Effector CD4-positive, alpha-beta T cell (primary cell): ENCODE data around the gene MTUS2.

Experiments
- DNase-seq: peaks from one replicate; pipeline ENCODE4 v3.0.0-alpha.2; 2020

Gene MTUS2

GRCh38 chr13:29535663-29536655 lies 715.8 kb downstream of the MTUS2 start:
- no peak for DNase-seq

GRCh38 chr13:29536853-29537252 lies 716.7 kb downstream of the MTUS2 start:
- no peak for DNase-seq

GRCh38 chr13:29537736-29538651 lies 717.9 kb downstream of the MTUS2 start:
- no peak for DNase-seq

GRCh38 chr13:29538652-29539040 lies 718.5 kb downstream of the MTUS2 start:
- no peak for DNase-seq

- no peak for DNase-seq
These were observed 719.7 kb downstream of the MTUS2 start for GRCh38 chr13:29539856-29540255.

GRCh38 chr13:29540334-29540733 lies 720.2 kb downstream of the MTUS2 start:
- DNase-seq, result no peak

GRCh38 chr13:29540799-29541198 lies 720.7 kb downstream of the MTUS2 start:
- no peak for DNase-seq

- DNase-seq, result no peak
These were observed 721.3 kb downstream of the MTUS2 start for GRCh38 chr13:29541400-29541799.

GRCh38 chr13:29542381-29542780 lies 722.2 kb downstream of the MTUS2 start:
- DNase-seq, result no peak

GRCh38 chr13:29543230-29544215 lies 723.4 kb downstream of the MTUS2 start:
- DNase-seq, result no peak

- no peak for DNase-seq
These were observed 725.8 kb downstream of the MTUS2 start for GRCh38 chr13:29545988-29546387.

- DNase-seq, result no peak
These were observed 726.5 kb downstream of the MTUS2 start for GRCh38 chr13:29546662-29547061.

GRCh38 chr13:29547153-29547552 lies 727.0 kb downstream of the MTUS2 start:
- DNase-seq, result no peak

GRCh38 chr13:29548722-29549121 lies 728.6 kb downstream of the MTUS2 start:
- no peak for DNase-seq

GRCh38 chr13:29550430-29550988 lies 730.4 kb downstream of the MTUS2 start:
- no peak for DNase-seq

GRCh38 chr13:29551214-29551613 lies 731.1 kb downstream of the MTUS2 start:
- no peak for DNase-seq
